LHCN-M2 (cell line): ENCODE measurements around the gene CCDC78. TPM values are rescaled to one million over a fixed set of nuclear protein-coding genes. Genes with fewer than 3 reads are reported as not detected.
"Not testable (repeated sequence)": the region's sequence is repeated elsewhere in the genome, so short reads cannot be mapped to it uniquely, and the experiment has no call there.

Experiments
- DNase-seq: peaks from one replicate; pipeline ENCODE4 v3.0.0-alpha.2; 2012; ENCODE audit warnings: low read depth
- total RNA-seq: library from RNA; depleted of rRNA; stranded (reverse); fragments of >200 nt; gene quantifications from 2 replicates; pipeline ENCODE4 v1.2.3, GENCODE V29; 2014

The CCDC78 gene
- total RNA-seq, 1 experiment from 2014 or later: 5.1 TPM

GRCh38 chr16:694187-694862, 31.9 kb downstream of the CCDC78 start:
- no peak for DNase-seq

DNA sequence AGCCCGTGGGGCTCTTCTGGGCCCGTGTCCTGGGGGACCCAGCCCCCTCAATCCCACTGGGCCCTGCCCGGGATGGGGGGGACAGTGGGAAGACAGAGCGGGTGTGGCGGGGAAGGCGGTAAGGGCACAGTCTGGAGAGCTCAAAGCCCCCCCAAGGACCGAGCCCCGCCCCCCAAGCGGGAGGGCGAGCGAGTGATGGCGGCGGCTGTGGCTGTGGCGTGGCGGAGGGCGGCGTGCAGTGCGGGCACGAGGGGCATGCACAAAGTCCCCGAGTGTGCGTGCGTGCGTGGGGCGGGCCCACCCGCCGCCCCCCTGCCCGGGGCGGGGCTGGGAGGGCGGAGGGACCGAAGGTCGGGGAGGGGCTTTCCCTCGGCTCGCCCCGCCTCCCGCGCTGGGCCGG, 32.5 kb downstream of the CCDC78 start:
- DNase-seq: no peak

- DNase-seq: no peak
These were observed 32.9 kb downstream of the CCDC78 start for GRCh38 chr16:693364-693763.

GRCh38 chr16:692356-693108, 33.7 kb downstream of the CCDC78 start:
- no peak for DNase-seq

GRCh38 chr16:691242-691641, 35.0 kb downstream of the CCDC78 start:
- DNase-seq: not testable (repeated sequence)

DNA sequence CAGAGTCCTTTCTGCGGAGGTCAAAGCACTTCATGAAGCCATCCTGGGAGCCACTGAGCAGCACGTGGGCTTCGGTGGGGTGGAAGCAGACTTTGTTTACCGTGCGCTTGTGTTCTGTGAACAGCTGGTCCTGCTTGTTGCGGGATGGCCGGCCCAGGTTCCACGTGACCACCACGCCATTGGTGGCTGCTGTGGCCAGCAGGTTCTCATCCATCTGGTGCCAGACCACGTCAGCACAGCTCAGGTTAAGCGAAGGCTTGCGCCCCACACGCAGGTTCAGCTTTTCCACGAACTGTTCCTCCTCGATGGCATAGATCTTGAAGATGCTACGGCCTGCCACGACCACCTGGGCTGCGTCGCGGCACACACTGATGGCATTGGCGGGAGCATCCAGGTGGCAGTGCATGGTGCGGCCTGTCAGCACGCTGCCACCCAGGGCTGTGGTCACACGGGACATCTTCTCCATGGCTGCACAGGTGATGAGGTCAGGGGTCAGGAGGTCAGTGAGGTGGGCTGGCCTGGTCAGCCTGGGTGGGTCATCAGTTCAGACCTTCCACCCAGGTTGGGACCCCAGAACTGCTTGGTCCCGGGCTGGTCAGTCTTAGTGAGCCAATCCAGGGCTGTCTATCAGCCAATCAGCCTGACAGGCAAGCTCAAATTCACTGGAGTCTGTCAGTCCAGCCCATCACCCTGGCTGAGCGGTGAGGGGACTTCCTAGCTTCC, 36.9 kb downstream of the CCDC78 start:
- no peak for DNase-seq

DNA sequence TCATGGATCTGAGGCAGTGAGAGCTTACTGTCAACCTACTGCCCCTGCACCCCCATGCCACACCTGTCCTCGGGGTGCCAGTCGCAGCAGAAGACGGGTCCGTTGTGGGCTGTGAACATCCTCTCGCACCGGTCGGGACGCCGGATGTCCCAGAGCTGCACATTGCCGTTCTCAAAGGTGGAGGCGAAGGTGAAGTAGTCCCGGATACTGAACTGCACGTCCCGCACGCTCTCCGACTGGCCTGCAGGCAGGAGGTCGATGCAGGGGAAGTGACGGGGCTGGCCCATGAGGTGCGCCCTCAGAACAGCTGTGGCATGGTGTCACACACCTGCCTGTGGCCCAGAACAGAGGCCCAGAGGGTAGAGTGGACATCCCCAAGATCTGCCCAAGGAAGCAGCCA, 38.7 kb downstream of the CCDC78 start:
- DNase-seq: no peak

GRCh38 chr16:686459-687260, 39.6 kb downstream of the CCDC78 start:
- no peak for DNase-seq

DNA sequence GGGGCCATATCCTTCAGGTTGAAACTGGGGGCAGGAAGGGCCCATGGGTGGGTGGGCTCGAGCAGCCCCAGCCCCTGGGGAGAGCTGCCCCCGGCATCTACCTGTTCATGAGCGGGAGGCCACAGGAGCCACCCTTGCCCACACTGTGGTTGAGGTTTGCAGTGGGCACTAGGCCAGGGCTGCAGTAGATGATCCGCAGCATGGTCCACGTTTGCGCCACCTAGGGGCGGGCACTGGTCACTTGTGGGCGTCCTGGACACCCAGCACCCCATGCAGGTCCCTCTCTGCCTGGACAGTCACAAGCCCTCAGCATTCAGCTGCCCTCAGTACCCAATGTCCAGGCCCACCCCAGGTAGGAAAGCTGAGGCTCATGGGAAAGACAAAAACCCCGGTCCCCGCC, 40.3 kb downstream of the CCDC78 start:
- DNase-seq: peak; percentile 36

GRCh38 chr16:684961-685696, 41.1 kb downstream of the CCDC78 start:
- DNase-seq: no peak

DNA sequence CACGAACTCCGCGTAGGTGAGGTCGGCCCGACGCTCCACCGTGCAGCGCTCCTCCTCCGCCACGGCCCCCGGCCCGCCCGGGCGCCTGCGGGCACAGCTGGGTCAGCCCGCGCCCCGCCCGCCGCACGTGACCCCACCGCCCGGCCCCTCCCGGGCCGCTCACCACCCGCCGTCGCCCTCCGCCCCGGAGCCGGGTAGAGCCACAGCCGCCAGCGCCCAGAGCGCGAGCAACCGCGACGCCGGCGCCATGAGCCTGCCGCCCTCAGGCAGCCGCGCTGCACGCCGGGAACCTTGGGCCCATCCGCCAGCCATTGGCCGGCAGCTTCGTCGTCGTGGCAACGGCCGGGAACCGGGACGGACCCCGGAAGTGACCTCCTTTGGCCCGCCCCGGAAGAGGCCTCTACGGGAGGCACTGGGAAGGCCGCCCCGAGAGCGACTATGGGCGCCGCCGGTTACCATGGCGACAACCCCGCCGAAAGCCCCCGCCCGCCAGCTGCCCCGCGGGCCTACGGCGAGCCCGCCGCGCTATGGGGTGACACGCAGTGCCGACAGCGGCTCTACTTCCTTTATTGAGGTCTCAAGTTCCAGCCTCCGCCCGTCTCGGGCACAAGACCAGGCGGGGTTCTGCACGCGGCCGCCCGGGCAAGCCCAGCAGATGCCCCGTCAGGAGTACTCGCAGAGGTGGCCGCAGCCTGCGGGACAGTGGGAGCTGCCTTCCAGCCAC, 42.0 kb downstream of the CCDC78 start, which contains the start of gene JMJD8:
Gene JMJD8, minus strand, starts transcription at position 264 of the 724 bp plus-strand sequence. Its CDS starts 15 bp downstream, at position 249.
- peak; percentile 93 for DNase-seq

DNA sequence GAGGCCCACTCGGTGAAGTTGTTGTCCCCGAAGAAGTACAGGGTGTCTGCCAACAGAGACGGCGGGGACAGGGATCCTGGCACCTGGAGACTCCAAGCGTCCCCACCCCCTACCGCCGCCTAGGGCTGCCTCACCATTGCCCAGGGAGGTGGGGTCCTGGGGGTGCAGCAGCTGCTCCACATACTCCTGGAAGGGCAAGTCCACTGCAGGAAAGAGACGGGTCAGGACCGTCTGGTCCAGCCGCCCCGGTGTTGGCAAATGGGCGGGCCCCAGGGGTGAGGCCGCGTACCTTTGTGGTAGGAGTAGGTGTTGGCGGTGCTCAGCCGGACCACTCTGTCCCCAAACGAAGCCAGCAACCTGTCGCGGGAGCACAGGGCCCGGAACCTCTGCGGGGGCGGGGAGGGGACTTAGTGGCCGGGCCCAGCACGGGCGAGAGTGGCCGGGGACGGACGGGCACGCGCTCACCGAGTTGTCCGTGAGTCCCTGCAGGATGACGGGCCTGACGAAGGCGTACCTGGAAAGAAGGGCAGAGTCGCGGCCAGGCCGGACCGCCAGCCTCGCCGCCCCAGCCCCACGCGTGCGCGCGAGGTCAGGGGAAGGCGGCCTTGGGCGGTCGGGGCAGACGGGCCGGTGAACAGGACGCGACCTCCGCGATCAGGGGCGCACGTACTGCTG, 42.7 kb downstream of the CCDC78 start:
- DNase-seq: no peak

- DNase-seq: no peak
These were observed 43.5 kb downstream of the CCDC78 start for GRCh38 chr16:682493-683395.

DNA sequence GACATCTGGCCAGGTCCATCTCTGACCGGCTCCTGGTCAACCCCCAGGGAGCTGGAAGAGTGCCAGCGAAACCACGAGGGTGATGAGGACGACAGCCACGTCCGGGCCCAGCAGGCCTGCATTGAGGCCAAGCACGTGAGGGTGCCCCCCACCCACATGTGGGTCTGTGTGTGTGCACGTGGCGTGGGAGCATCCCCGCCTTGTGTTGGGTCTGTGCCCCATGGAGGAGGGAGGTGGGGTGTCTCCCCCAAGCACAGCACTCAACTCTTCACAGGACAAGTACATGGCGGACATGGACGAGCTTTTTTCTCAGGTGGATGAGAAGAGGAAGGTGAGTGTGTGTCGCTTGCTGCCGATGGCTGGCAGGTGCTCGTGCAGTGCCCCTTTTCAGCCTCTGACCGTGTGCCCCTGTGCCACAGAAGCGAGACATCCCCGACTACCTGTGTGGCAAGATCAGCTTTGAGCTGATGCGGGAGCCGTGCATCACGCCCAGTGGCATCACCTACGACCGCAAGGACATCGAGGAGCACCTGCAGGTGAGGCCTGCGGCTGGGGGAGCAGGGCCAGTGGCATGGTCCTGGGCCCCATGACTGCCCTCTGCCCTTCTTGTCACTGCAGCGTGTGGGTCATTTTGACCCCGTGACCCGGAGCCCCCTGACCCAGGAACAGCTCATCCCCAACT, 44.4 kb downstream of the CCDC78 start:
- DNase-seq: peak; percentile 65

DNA sequence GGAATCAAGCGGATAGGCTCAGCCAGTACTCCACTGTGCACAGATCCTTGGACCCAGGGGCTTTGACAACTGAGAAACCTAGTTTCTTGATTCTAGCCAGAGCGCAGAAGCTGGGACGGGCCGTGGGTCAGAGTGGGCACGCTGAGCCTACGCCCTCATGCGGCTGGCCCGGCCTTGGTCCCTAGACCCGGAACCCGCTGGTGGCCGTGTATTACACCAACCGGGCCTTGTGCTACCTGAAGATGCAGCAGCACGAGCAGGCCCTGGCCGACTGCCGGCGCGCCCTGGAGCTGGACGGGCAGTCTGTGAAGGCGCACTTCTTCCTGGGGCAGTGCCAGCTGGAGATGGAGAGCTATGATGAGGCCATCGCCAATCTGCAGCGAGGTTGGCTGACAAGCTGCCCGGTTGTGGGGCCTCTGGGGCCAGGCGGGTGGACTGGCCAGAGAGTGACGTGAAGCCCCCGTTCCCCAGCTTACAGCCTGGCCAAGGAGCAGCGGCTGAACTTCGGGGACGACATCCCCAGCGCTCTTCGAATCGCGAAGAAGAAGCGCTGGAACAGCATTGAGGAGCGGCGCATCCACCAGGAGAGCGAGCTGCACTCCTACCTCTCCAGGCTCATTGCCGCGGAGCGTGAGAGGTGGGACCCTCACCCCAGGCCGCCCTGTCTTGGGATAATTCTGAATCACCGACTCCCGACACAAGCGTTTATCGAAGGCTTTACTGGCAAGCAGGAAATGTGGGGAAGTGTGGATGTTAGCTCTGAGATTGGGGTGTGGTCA, 45.1 kb downstream of the CCDC78 start:
- DNase-seq: peak; percentile 48

GRCh38 chr16:680625-680945, 45.7 kb downstream of the CCDC78 start:
- no peak for DNase-seq
